Gastrocnemius medialis (tissue), 4 donors: Measurements from ENCODE around the gene RABGAP1L.

ENCODE experiments used
- POLR2A ChIP-seq, 2 donors: fragments of 450-650 bp; IDR thresholded peaks; one replicate each; pipeline ENCODE4 v1.6.1; 2017; ENCODE audit warnings: antibody characterized with exemption in 2 of 2, mild to moderate bottlenecking in 2 of 2, moderate library complexity in 2 of 2
- TF ChIP-seq, protein P1 (sequence below), 5 experiments: fragments of 450-650 bp in 3 of 5; fragments of 200-600 bp in 2 of 5; sonication (generic) in 2 of 5; IDR thresholded peaks in 4 of 5; conservative IDR thresholded peaks in 1 of 5; 1 replicate in 4 of 5; 2 replicates in 1 of 5; pipeline ENCODE4 v1.5.1; 2016 to 2019; ENCODE audit warnings: antibody characterized with exemption in 5 of 5, mild to moderate bottlenecking in 3 of 5, moderate library complexity in 3 of 5

DNA sequence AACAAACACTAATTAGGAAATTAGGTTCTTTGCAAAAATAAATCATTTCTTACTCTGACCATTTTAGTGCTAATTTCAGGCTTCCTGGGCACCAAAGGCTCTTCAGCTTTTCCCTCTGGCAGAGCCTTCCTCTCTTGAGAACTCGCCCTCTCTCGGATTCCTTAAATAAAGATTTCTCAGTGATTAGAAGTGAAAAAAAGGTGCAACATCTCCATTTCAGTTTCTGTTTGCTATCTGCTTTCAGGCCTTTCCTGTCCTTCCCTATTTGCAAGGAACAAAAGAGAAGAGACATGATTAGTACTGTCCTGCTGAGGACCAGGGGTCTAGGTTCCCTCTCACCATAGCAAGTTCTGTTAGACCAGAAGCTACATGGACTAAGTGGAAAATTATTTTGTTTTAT lies 812.6 kb downstream of the RABGAP1L start:
- TF ChIP-seq, protein P1, sequence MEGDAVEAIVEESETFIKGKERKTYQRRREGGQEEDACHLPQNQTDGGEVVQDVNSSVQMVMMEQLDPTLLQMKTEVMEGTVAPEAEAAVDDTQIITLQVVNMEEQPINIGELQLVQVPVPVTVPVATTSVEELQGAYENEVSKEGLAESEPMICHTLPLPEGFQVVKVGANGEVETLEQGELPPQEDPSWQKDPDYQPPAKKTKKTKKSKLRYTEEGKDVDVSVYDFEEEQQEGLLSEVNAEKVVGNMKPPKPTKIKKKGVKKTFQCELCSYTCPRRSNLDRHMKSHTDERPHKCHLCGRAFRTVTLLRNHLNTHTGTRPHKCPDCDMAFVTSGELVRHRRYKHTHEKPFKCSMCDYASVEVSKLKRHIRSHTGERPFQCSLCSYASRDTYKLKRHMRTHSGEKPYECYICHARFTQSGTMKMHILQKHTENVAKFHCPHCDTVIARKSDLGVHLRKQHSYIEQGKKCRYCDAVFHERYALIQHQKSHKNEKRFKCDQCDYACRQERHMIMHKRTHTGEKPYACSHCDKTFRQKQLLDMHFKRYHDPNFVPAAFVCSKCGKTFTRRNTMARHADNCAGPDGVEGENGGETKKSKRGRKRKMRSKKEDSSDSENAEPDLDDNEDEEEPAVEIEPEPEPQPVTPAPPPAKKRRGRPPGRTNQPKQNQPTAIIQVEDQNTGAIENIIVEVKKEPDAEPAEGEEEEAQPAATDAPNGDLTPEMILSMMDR (IDR thresholded peaks at IDR 0.05 in 4 of 5, conservative IDR thresholded peaks at IDR 0.05 in 1 of 5): no peak
- TF ChIP-seq POLR2A (IDR thresholded peaks at IDR 0.05): no peak
